GM13977 (cell line): Measurements from ENCODE around the gene RAMP1.

ENCODE experiments used
- DNase-seq: peaks from one replicate; pipeline ENCODE4 v3.0.0; 2012; ENCODE audit warnings: low spot score
- CTCF ChIP-seq: IDR thresholded peaks from 2 replicates; pipeline ENCODE4 v1.5.1; 2012; ENCODE audit warnings: mild to moderate bottlenecking, control low read depth; ENCODE audit not compliant: insufficient read depth; ENCODE audit errors: extremely low read depth, missing control alignments
- in situ Hi-C: fragments of 300-500 bp; cut with MboI; formaldehyde crosslinking; loops from one replicate; pipeline ENCODE4 v1.12.0; 2022; ENCODE audit warnings: low sequenced_read_pairs, low pct_unique_long_range_greater_than_20kb, mixed read lengths, inconsistent platforms; ENCODE audit not compliant: unreplicated experiment

RAMP1 gene

GRCh38 chr2:237929979-237930378 lies 70.6 kb downstream of the RAMP1 start:
- no peak for TF ChIP-seq CTCF
- in situ Hi-C loops: no loop called here

DNA sequence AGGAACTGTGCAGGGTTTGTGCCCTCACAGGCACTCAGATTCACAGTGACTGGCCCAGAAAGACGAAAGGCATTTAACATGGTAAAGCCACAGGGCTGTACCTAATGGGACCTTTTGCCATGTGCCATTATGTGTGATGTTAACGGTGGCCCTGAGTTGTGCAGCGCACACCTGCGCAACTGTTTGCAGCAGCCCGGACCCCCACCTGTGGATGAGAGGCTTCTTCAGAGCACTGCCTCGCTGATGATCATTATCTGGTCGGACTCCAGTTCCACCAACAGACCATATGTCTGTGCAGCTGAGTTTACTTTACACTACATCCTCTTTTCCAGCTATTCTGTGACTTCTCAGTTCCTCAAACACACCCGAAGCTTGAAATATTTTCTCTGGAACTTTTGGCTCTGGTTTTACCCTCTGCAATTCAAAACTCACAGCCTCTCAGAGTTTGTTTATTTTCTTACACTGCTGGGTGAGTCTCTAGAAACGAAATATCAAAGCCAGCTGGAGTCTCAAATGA lies 71.8 kb downstream of the RAMP1 start:
- TF ChIP-seq CTCF: no peak
- in situ Hi-C loops: no loop called here
- no peak for DNase-seq

More at GRCh38 chr2:237929979-237930378, 70.6 kb downstream of the RAMP1 start:
- no peak for DNase-seq

GRCh38 chr2:237932731-237933131 lies 73.3 kb downstream of the RAMP1 start:
- no peak for TF ChIP-seq CTCF
- in situ Hi-C loops: no loop called here
- no peak for DNase-seq

GRCh38 chr2:237934186-237934585 lies 74.8 kb downstream of the RAMP1 start:
- TF ChIP-seq CTCF: no peak
- DNase-seq: no peak
- in situ Hi-C loops: no loop called here

- no peak for DNase-seq
- no peak for TF ChIP-seq CTCF
- in situ Hi-C loops: no loop called here
Measured at GRCh38 chr2:237935740-237936452, 76.5 kb downstream of the RAMP1 start.

- TF ChIP-seq CTCF: no peak
- in situ Hi-C loops: no loop called here
- no peak for DNase-seq
Measured at GRCh38 chr2:237939251-237939650, 79.8 kb downstream of the RAMP1 start.
